ENCODE results near the gene ARHGEF40. TPM values are rescaled to one million over a fixed set of nuclear protein-coding genes. Genes with fewer than 3 reads are reported as not detected.

The ARHGEF40 gene
- 39.8 and 47.3 TPM in 2 replicates for total RNA-seq

DNA sequence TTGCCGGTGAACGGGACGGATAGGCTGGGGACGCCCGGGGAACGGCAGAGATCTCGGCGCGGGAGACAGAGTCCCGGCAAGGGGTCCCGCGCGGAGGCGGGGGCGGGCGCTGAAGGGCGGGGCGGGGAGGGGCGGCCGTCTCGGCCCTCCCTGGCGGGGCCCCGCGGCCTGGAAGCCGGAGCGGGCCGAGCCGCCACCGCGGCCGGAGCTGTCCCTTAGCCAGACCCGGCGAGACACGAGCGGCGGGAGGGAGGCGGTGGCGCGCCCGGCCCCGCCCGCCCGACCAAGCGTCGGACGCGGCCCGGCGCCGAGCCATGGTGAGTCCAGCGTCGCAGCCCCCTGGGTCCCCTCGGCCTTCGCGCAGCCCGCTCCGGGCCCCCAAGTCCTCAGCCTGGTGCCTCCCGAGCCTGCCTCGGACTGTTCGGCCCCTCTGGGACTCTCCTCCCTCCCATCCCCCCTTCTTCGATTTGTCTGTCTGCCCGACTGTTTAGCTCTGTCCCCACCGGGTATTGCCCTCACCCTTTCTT, at the start of gene ARHGEF40:
Gene ARHGEF40, plus strand, starts transcription at position 222 of the 527 bp plus-strand sequence. Its CDS starts 93 bp downstream, at position 315.

DNA sequence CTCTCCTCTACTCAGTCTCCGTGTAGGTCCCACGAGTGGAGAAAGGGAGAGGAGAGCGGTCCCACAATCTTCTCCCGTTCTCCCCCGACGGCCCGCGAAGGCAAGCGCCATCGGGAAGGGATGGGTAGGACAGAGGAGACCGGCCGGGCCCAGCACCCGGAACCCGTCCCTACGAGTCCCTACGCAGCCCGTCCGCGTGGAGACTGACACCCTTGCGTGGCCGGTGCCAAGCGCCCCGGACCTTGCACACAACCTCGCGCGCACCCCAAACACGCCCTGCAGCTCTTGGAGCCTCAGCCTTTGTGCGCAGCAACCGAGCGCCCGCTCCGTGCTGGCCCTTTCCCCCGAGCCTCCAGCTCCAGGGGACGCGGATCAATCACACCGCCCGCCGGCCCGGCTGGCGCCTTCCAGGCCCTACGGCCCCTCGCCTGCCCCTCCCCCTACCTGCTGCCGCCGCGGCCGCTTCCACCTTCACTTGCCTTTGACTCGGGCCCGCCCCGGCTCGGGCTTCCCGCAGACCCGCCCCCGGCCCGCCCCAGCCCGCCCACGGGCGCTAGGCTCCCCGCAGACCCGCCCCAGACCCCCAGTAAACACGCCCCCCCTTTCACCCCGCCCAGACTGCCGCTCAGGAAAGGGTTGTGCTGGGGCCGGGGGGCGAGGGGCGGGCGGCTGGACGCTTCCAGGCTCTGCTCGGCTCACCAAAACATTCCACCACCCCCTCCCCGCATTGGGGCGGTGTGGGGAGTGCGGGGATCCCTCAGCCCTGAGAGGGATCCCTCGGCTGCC, 45.3 kb upstream of the ARHGEF40 start, which contains the start of gene NDRG2:
Gene NDRG2, minus strand, starts transcription at position 477 of the 786 bp plus-strand sequence. CDS start 1,746 bp downstream, outside the sequence.

DNA sequence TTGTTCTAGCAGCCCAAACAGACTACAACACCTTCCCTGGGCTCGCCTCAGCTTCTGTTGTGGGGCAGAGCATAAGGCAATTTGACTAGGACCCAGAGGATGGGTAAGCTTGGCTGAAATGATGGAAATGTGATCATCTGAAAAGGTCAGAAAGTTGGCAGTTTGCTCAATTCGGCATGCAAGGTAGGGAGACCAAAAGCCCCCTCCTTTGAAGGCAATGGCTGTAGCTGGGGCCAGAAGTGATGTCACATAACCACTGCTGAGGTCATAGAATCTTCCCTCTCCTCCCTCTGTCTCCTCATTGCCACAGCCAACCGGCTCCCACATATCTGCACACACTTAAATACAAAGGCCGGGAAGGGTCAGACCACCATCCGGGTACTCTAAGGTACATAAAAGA, 40.2 kb upstream of the ARHGEF40 start, which contains the start of gene TPPP2:
Gene TPPP2, plus strand, starts transcription at position 301 of the 400 bp plus-strand sequence. CDS start 365 bp downstream, outside the sequence.

DNA sequence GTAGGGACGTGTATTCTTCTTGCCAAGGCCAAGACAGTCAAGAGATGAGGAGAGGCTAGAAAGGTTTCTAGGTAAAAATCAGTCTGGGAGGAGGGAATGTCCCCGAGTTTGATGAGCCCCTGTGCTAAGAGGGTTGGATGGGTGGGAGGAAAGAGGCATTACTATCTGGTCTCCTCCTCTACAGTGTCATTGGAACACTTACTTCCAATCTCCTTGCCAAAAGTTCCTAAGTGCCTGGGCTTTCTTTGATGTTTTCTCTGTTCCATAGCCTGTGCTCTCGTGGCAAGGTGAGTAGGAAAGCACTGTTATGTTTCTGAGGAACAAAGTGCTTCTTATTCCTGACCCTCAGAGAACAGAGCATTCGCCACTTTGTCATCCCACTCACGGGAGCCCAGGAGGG, 35.4 kb upstream of the ARHGEF40 start, which contains the start of gene RNASE13:
Gene RNASE13, minus strand, starts transcription at position 101 of the 400 bp plus-strand sequence. CDS start 519 bp downstream, outside the sequence.

DNA sequence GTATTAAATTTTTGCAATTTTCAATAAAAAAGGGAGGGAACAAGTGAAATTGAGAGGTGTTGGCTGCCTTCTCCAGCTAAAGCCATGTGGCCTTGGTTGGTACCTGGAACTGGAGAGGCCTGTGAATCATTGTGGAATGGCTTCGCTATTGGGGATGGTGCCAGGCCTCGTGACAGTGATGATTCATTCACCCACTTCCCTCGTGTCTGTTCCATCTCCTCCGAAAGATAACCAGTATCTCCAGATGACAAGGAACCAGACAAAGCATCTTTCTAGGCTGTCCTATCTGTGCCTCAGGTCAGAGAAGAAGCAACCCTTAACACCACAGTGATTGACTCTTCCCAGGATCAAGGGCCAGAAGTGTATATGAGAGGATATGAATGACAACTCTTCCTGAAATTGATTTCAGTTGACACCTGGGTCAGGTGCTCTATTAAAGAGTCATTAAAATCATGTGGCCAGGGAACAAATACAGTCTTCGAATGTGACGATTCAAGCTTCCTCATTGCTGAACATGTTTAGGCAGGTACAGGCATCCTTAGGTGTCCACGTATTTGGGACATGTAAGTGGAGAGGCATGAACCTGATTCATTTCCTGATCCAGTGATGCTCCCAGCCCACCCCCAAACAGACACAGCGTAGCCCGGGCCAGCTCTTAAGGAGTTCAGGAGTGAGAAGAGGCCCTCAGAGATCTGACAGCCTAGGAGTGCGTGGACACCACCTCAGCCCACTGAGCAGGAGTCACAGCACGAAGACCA, 28.2 kb upstream of the ARHGEF40 start, which contains the start of gene RNASE7:
Gene RNASE7, plus strand, starts transcription at position 687 of the 758 bp plus-strand sequence. CDS start 631 bp downstream, outside the sequence.

DNA sequence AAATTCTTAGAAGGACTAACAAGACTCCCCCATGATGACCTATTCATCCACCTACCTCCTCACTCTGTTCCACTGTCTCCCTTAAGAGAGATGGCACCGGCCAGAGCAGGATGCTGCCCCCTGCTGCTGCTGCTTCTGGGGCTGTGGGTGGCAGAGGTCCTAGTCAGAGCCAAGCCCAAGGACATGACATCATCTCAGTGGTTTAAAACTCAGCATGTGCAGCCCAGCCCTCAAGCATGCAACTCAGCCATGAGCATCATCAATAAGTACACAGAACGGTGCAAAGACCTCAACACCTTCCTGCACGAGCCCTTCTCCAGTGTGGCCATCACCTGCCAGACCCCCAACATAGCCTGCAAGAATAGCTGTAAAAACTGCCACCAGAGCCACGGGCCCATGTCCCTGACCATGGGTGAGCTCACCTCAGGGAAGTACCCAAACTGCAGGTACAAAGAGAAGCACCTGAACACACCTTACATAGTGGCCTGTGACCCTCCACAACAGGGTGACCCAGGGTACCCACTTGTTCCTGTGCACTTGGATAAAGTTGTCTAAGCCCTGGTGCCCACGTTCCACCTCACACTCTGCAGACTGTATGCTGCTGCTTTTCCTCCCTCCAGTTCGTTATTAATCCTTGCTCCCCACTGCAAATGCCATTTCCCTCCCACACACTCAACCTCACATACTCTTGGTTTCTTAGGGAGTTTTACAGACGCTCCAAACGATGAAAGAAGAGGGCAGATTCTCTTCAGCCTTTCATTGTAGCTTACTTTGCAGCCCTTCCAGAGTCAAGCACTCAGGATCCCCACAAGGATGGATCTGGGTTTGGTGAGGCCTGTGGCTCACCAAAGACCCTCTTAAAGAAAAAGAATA, 12.1 kb upstream of the ARHGEF40 start, which contains the start of gene RNASE8:
Gene RNASE8, plus strand, starts transcription at position 20 of the 873 bp plus-strand sequence. Its CDS starts 71 bp downstream, at position 91.

DNA sequence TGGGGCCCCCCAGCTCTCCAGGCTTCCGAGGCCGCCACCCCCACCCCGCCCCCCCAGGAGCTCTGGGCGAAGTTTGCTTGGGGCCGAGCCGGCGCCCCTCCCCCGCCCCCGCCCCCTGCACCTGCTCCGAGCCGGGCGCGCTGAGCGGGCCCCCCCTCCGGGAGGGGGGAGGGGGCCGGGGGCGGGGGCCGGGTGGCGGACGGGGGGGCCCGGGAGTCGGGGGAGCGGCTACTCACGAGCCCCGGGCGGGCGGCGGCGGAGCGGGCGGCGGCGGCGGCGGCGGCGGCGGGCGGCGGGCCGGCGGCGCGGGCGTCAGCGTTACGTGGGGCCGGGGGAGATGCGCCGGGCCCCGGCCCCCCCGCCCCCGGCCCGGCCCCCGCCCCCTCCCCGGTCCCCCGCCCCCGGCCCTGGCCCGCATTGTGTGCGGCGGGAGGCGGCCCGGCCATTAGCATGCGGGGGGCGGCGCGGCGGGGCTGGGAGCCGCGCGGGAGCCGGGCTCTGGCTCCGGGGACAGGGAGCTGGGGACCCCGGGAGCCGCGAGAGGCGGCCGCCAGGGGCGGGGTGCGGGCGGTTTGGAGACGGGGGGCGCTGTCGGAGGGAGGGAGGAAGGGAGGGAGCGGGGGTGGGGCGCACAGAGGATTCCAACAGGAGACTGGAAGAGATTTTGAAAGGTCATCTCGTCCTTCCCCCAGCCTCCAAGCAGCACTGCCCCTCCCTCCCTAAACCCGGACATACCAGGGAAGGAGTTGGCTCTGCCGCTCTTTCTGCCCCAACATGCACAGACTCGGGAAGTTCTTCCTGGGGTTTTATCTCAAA, 28.2 kb downstream of the ARHGEF40 start, which contains the start of gene ZNF219:
Gene ZNF219, minus strand, starts transcription at position 580 of the 816 bp plus-strand sequence. CDS start 5,064 bp downstream, outside the sequence.

DNA sequence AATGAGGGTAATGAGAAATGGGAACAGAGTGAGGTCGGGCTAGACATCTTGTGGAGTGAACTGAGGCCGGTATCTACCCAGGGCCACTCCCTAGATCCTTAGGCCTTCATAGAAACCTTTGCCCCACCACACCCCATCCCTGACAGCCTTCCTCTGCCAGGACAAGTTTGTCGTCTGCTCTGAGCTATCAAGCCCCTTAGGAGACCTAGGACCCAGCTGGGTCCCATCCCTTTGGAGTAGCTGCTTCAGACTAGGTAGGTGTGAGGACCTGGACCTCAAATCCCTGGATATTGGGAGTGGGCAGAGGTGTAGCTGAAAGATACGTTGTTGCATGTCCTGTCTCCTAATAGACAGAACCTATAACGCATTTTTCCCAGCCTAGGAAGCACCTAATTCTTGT, 30.8 kb downstream of the ARHGEF40 start, which contains the start of gene TMEM253:
Gene TMEM253, plus strand, starts transcription at position 136 of the 400 bp plus-strand sequence. CDS start 278 bp downstream, outside the sequence.

Other genes starting within 250 kb of the ARHGEF40 start
- gene RNASE3, start 178.9 kb upstream of the ARHGEF40 start, total RNA-seq, result not detected in 2 replicates
- not detected in 2 replicates for gene RNASE2, start 114.8 kb upstream of the ARHGEF40 start, total RNA-seq
- gene METTL17, start 80.3 kb upstream of the ARHGEF40 start, total RNA-seq, result 59.5 and 98.1 TPM in 2 replicates
- gene SLC39A2, start 71.0 kb upstream of the ARHGEF40 start, total RNA-seq, result not detected in 2 replicates
- 2.4 and 8.6 TPM in 2 replicates for gene NDRG2, start 45.2 kb upstream of the ARHGEF40 start, total RNA-seq
- not detected in 2 replicates for gene TPPP2, start 40.1 kb upstream of the ARHGEF40 start, total RNA-seq
- gene RNASE13, start 35.5 kb upstream of the ARHGEF40 start, total RNA-seq, result not detected in 2 replicates
- gene RNASE7, start 27.9 kb upstream of the ARHGEF40 start, total RNA-seq, result not detected in 2 replicates
- not detected in 2 replicates for gene RNASE8, start 12.5 kb upstream of the ARHGEF40 start, total RNA-seq
- gene ZNF219, start 28.4 kb downstream of the ARHGEF40 start, total RNA-seq, result 10.4 and 26.1 TPM in 2 replicates
- gene TMEM253, start 30.8 kb downstream of the ARHGEF40 start, total RNA-seq, result not detected in 2 replicates
- not detected in 2 replicates for gene OR5AU1, start 85.8 kb downstream of the ARHGEF40 start, total RNA-seq
- 443 and 591 TPM in 2 replicates for gene HNRNPC, start 199.1 kb downstream of the ARHGEF40 start, total RNA-seq
- gene RPGRIP1, start 209.8 kb downstream of the ARHGEF40 start, total RNA-seq, result not detected in 2 replicates

All from mesangial cell (primary cell).